Measurements from ENCODE around the gene TEAD1.

- TF ChIP-seq CTCF (IDR thresholded peaks at IDR 0.05; ENCODE audit: low read depth, low read length, poor library complexity, severe bottlenecking): no peak
- no peak for TF ChIP-seq EZH2phosphoT487 (IDR thresholded peaks at IDR 0.05; ENCODE audit: borderline replicate concordance, low read length)
These were observed 120.5 kb downstream of the TEAD1 start for GRCh38 chr11:12794576-12795230.
